Sigmoid colon (tissue), 7 donors: ENCODE data around the gene COL4A1. TPM values are rescaled to one million over a fixed set of nuclear protein-coding genes. Genes with fewer than 3 reads are reported as not detected.

ENCODE experiments used
- DNase-seq: peaks from one replicate; pipeline ENCODE4 v3.0.0-alpha.2; 2019
- H3K27ac ChIP-seq, 4 donors: fragments of 200-600 bp; sonication (generic); one replicate each; pipeline ENCODE4 v1.5.1; 2016 to 2019; ENCODE audit warnings: mild to moderate bottlenecking in 1 of 4
- H3K27me3 ChIP-seq, 3 donors: fragments of 200-600 bp; sonication (generic); one replicate each; pipeline ENCODE4 v1.5.1; 2019; ENCODE audit warnings: mild to moderate bottlenecking in 1 of 3
- H3K36me3 ChIP-seq, 4 donors: fragments of 200-600 bp; sonication (generic); one replicate each; pipeline ENCODE4 v1.5.1; 2016 to 2019
- H3K4me1 ChIP-seq, 4 donors: fragments of 200-600 bp; sonication (generic); one replicate each; pipeline ENCODE4 v1.5.1; 2017 to 2019
- H3K4me3 ChIP-seq, 4 donors: fragments of 200-600 bp; sonication (generic); one replicate each; pipeline ENCODE4 v1.5.1; 2017 to 2019; ENCODE audit warnings: mild to moderate bottlenecking in 2 of 4, moderate library complexity in 1 of 4
- H3K9me3 ChIP-seq, 4 donors: fragments of 200-600 bp in 3 of 4; sonication (generic) in 3 of 4; one replicate each; pipeline versions ENCODE4 v1.5.1 to v1.6.1; 2013 to 2019
- EP300 ChIP-seq, 4 donors: sonication (generic); formaldehyde crosslinking; IDR thresholded peaks; one replicate each; pipeline ENCODE4 v1.6.1; 2017; ENCODE audit warnings: antibody characterized with exemption in 4 of 4
- POLR2A ChIP-seq, 2 donors: fragments of 450-650 bp; IDR thresholded peaks; one replicate each; pipeline ENCODE4 v1.6.1; 2016; ENCODE audit warnings: antibody characterized with exemption in 2 of 2, mild to moderate bottlenecking in 2 of 2, moderate library complexity in 2 of 2
- POLR2AphosphoS5 ChIP-seq, 4 donors: sonication (generic); formaldehyde crosslinking; IDR thresholded peaks; one replicate each; pipeline ENCODE4 v1.6.1; 2017; ENCODE audit warnings: antibody characterized with exemption in 4 of 4
- WGBS, 2 donors: extraction: QIAGEN DNeasy Blood & Tissue Kit; methylation state at CpG; one replicate each; pipeline ENCODE4 v1.1.7; 2013; 5-methylcytosine and 5-hydroxymethylcytosine counted together
- intact Hi-C: fragments of 100-400 bp; cut with DNase I; formaldehyde crosslinking; loops from one replicate; pipeline ENCODE4 v1.15.1; 2023
- polyA plus RNA-seq, 3 donors: library from polyadenylated mRNA; stranded (reverse); fragments of 200-250 nt; gene quantifications; one replicate each; pipeline ENCODE4 v1.2.3, GENCODE V29; 2013
- small RNA-seq, 3 donors: library from RNA; depleted of rRNA; stranded (forward); fragments of <200 nt; gene quantifications; one replicate each; pipeline ENCODE3, GENCODE V24; 2016
- total RNA-seq, 4 donors: library from RNA; depleted of rRNA; stranded (reverse); fragments of >200 nt; gene quantifications; one replicate each; pipeline ENCODE4 v1.1.0, GENCODE V29; 2016
- TF ChIP-seq, protein P1 (sequence below), 4 experiments: fragments of 450-650 bp in 3 of 4; fragments of 200-600 bp in 1 of 4; IDR thresholded peaks; one replicate each; pipeline ENCODE4 v1.5.1; 2016 to 2019; ENCODE audit warnings: antibody characterized with exemption in 4 of 4, mild to moderate bottlenecking in 3 of 4, moderate library complexity in 2 of 4
- donor health status: healthy with polysubstance abuse.
- donor health status: Bipolar disorder and iron deficiency.
- donor health status: healthy.

COL4A1 gene
- total and polyA plus RNA-seq, 7 donors = 9.2 to 598 (median 235) TPM

GRCh38 chr13:110103026-110103425 is 203.9 kb downstream of the COL4A1 start:
- Histone ChIP-seq H3K4me3 (no peak overlapping the region), H3K9me3 (peaks cover 0 to 7% (median 1%) of the 10 kb centered on the region in 4 donors), H3K27ac (no peak overlapping the region), H3K4me1 (peaks cover 0 to 23% (median 21%) of the 10 kb centered on the region in 4 donors), H3K27me3 (no peaks in the 10 kb centered on the region), H3K36me3 (no peaks in the 10 kb centered on the region)
- intact Hi-C loops = loop anchor here (10.0 kb wide), 1 partner anchor 1188 kb away; no protein-coding TSS in a partner anchor
- no peak for TF ChIP-seq POLR2AphosphoS5 (IDR thresholded peaks at IDR 0.05)
- TF ChIP-seq, protein P1, sequence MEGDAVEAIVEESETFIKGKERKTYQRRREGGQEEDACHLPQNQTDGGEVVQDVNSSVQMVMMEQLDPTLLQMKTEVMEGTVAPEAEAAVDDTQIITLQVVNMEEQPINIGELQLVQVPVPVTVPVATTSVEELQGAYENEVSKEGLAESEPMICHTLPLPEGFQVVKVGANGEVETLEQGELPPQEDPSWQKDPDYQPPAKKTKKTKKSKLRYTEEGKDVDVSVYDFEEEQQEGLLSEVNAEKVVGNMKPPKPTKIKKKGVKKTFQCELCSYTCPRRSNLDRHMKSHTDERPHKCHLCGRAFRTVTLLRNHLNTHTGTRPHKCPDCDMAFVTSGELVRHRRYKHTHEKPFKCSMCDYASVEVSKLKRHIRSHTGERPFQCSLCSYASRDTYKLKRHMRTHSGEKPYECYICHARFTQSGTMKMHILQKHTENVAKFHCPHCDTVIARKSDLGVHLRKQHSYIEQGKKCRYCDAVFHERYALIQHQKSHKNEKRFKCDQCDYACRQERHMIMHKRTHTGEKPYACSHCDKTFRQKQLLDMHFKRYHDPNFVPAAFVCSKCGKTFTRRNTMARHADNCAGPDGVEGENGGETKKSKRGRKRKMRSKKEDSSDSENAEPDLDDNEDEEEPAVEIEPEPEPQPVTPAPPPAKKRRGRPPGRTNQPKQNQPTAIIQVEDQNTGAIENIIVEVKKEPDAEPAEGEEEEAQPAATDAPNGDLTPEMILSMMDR (IDR thresholded peaks at IDR 0.05) = no peak
- TF ChIP-seq EP300 (IDR thresholded peaks at IDR 0.05) = no peak
- TF ChIP-seq POLR2A (IDR thresholded peaks at IDR 0.05) = no peak
- 68 to 82% methylated on average over 5 of the region's 5 CpGs for WGBS, 2 donors
- no peak for DNase-seq

DNA sequence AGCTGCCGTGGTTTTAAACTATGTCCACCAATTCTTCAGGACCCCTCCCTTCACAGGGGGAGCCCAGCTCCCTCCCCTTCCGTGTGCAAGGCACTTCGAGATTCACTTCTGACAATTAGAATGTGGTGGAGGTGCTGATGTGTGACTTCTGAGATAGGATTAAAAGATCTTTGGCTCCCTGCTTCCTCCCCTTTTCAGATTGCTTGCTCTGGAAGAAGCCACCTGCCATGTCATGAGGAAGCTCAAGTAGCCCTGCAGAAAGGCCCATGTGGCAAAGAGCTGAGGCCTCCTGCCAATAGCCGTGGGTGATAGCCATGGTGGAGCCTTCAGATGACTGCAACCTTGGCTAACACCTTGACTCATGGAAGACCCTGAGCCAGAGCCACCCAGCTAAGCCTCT is 204.9 kb downstream of the COL4A1 start:
- DNase-seq = no peak

GRCh38 chr13:110099922-110100321 is 207.0 kb downstream of the COL4A1 start:
- WGBS, 2 donors = 95% methylated on average over 1 of the region's 1 CpG
- peaks cover 0 to 7% (median 1%) of the 10 kb centered on the region in 4 donors for H3K9me3 ChIP-seq
- no peaks in the 10 kb centered on the region for H3K27me3 ChIP-seq
- no peak overlapping the region for H3K27ac ChIP-seq
- no peak for TF ChIP-seq POLR2AphosphoS5 (IDR thresholded peaks at IDR 0.05)
- TF ChIP-seq EP300 (IDR thresholded peaks at IDR 0.05) = no peak
- no peak for TF ChIP-seq POLR2A (IDR thresholded peaks at IDR 0.05)
- TF ChIP-seq, protein P1 (IDR thresholded peaks at IDR 0.05) = no peak
- H3K4me1 ChIP-seq = peaks cover 0 to 30% (median 22%) of the 10 kb centered on the region in 4 donors
- H3K4me3 ChIP-seq = no peak overlapping the region
- H3K36me3 ChIP-seq = no peaks in the 10 kb centered on the region
- intact Hi-C loops = loop anchor here (10.0 kb wide), 1 partner anchor 1185 kb away; no protein-coding TSS in a partner anchor
- no peak for DNase-seq

More for the DNA sequence above, 204.9 kb downstream of the COL4A1 start:
- Histone ChIP-seq H3K27ac (no peak overlapping the region), H3K27me3 (no peaks in the 10 kb centered on the region), H3K9me3 (peaks cover 0 to 7% (median 1%) of the 10 kb centered on the region in 4 donors), H3K4me1 (peaks cover 0 to 25% (median 18%) of the 10 kb centered on the region in 4 donors), H3K36me3 (no peaks in the 10 kb centered on the region), H3K4me3 (no peak overlapping the region)
- no peak for TF ChIP-seq POLR2AphosphoS5 (IDR thresholded peaks at IDR 0.05)
- 90 to 91% methylated on average over 4 of the region's 4 CpGs for WGBS, 2 donors
- intact Hi-C loops = loop anchor here (10.0 kb wide), 1 partner anchor 1187 kb away; no protein-coding TSS in a partner anchor

Small RNAs within 50 kb of the gene (small RNA-seq; reads per million reads assigned to genes)
- 0 reads per million in 3 donors for gene MIR8073

Other genes starting within 250 kb of the COL4A1 start
- 1,000 to 10,000 TPM in 1 of 4 donors, 100 to 1,000 TPM in 3; 306 to 1,039 (median 489) TPM for gene COL4A2, start 127 bp upstream of the COL4A1 start, total RNA-seq
- 10 to 100 TPM; 24.0 to 83.5 (median 25.2) TPM for gene COL4A2, start 127 bp upstream of the COL4A1 start, polyA plus RNA-seq